K562 treated with DMSO at 1 percent for 12 hours (cell line): Measurements from ENCODE around the gene SPINK6. TPM values are rescaled to one million over a fixed set of nuclear protein-coding genes. Genes with fewer than 3 reads are reported as not detected.

ENCODE experiments used
- total RNA-seq: library from RNA; unstranded; fragments of 300-600 nt; gene quantifications from 2 replicates; pipeline ENCODE4 v1.2.3, GENCODE V29; 2022; ENCODE audit not compliant: insufficient read depth

The SPINK6 gene, protein sequence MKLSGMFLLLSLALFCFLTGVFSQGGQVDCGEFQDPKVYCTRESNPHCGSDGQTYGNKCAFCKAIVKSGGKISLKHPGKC
- total RNA-seq: not detected in 2 replicates

DNA sequence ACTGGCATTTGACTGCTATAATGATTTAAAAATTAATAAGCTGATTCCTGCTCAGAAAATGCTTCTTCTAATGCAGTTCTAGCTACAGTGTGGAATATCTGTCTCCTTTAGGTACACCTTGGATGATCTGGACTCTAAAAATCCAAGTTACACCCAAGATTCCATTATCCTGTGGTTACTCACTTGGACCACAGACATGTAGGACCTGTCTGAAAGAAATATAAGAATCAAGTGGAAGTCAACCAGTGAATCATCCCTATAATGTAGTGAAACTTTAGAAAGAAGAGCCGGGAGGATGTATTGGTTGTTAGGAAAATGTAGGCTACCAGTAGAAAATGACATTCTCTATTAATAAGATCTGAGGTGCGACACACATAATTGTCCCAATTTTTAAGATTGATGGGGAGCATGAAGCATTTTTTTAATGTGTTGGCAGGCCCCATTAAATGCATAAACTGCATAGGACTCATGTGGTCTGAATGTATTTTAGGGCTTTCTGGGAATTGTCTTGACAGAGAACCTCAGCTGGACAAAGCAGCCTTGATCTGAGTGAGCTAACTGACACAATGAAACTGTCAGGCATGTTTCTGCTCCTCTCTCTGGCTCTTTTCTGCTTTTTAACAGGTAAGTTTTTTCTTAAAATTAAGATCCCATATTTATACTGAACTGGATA lies at the start of gene SPINK6:
Gene SPINK6 (plus strand): TSS at position 512 of the 673 bp plus-strand sequence. CDS start 55 bp downstream, at position 567.

DNA sequence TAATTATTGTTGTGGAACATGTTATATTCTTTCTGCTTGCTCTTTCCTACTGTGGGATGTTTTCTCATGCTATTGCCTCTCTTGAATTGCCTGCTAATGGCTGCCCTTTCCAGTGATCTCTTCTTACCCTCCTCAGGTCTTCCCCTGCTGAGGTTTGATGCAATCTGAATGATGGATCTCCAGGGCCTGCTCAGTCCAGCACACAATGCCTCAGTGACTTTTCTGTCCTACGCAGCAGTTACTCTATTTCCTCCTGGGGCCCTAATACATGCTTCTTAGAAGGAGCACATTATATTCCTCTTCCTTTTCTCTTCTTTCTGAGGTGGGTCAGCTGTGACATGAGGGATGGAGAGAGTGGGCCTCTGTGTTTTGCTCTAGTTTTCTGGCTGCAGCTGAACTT lies 34.6 kb upstream of the SPINK6 start, which contains the start of gene SPINK14:
Gene SPINK14 (plus strand): TSS at position 301 of the 400 bp plus-strand sequence. CDS start 1,187 bp downstream, outside the sequence.

DNA sequence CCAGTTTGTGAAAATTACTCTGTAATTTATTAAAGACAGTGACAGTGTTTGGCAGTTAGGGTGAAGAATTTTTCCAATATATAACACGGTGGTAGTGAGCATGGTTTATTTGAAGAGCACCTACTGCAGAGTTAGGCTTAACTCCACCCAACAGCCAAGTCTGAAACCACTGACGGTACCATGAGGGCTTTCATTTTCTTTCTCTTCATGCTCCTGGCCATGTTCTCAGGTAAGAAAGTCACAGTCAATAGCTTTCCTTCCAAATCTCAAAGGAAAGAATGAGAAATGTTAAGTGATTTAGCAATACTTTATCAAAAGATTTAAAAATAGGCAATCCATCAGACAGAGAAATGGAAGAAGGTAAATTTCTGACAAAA lies 35.6 kb downstream of the SPINK6 start, which contains the start of gene MARCOL:
Gene MARCOL (plus strand): TSS at position 108 of the 377 bp plus-strand sequence. CDS start 73 bp downstream, at position 181.

Other genes starting within 250 kb of the SPINK6 start
- 0.32 and 0.36 TPM in 2 replicates for gene SPINK5, start 139.1 kb upstream of the SPINK6 start, total RNA-seq
- not detected in 2 replicates for gene SPINK14, start 34.5 kb upstream of the SPINK6 start, total RNA-seq
- gene MARCOL, start 35.5 kb downstream of the SPINK6 start, total RNA-seq: not detected in 2 replicates
- not detected in 2 replicates for gene SPINK13, start 65.8 kb downstream of the SPINK6 start, total RNA-seq
- not detected in 2 replicates for gene SPINK7, start 109.4 kb downstream of the SPINK6 start, total RNA-seq
- not detected in 2 replicates for gene SPINK9, start 132.5 kb downstream of the SPINK6 start, total RNA-seq
- gene FBXO38, start 180.9 kb downstream of the SPINK6 start, total RNA-seq: 10.5 and 20.8 TPM in 2 replicates